ENCODE data around the gene ZBTB6. TPM values are rescaled to one million over a fixed set of nuclear protein-coding genes. Genes with fewer than 3 reads are reported as not detected.
A peak's percentile ranks its signal among the peaks of the same experiment; 100 is the strongest.

ZBTB6 gene
- total and polyA plus RNA-seq, 9 of the 15 experiments (the other 6 are each of a cell fraction or from before 2014, with no cell fraction given) = 1.4 to 7.2 (median 5.3) TPM

DNA sequence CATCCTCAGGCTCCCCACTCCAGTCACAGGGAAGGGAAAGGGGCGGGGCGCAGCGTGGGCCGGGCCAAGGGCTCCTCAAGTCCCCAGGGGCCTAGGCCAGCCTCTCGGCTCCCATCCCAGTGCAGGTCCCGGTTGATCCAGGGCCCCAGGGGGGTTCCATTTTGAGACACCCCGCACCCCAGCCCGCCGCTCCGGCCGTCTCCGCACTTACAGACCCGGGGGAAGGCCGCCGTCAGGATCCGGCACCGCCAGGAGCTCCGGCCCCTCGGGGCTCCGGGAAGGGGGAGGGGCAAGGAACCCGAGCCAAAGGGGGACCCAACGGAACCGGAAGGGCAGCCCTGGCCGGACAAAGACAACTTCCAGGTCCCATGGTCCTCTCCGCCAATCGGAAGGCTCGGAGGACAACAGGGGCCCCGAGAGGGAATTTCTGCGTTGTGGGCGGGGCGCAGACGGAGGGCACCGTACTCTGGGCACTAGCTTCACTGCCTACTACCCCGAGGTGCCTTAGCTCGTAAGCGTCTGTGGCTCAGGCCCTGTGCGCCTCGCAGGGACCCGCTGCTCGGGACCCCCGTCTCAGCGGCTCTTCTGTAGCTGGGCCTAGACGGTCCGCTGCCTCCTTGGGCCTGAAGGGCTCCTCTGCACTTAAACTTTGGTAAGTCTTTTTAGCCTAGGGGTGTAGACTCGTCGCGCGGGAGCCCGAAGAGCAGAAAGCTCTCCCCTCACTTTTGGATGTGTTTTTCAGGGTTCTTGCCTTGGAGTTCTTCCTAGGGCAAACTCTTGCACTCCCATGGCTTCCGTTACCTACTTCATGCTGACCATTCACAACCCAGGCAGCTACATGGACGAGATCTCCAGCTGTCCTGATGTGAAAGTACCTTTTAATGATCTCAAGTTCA is 18.4 kb upstream of the ZBTB6 start, which contains the start of gene ZBTB26 (continued):
- TF ChIP-seq, protein P1, sequence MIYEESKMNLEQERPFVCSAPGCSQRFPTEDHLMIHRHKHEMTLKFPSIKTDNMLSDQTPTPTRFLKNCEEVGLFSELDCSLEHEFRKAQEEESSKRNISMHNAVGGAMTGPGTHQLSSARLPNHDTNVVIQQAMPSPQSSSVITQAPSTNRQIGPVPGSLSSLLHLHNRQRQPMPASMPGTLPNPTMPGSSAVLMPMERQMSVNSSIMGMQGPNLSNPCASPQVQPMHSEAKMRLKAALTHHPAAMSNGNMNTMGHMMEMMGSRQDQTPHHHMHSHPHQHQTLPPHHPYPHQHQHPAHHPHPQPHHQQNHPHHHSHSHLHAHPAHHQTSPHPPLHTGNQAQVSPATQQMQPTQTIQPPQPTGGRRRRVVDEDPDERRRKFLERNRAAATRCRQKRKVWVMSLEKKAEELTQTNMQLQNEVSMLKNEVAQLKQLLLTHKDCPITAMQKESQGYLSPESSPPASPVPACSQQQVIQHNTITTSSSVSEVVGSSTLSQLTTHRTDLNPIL (CRISPR knock-in tag; IDR thresholded peaks at IDR 0.05) = no peak
- TF ChIP-seq ZNF184 (CRISPR knock-in tag; IDR thresholded peaks at IDR 0.05) (no peak), PCBP1 (IDR thresholded peaks at IDR 0.05; ENCODE audit: low read depth, low read length, poor library complexity, severe bottlenecking) (peak; percentile 64), FOXM1 (IDR thresholded peaks at IDR 0.05; ENCODE audit: low read depth) (0 out of 2 replicates have a peak, but pooled peaks have one; percentile 38), FOXM1 (CRISPR knock-in tag; IDR thresholded peaks at IDR 0.05; ENCODE audit: low read depth) (0 out of 2 replicates have a peak, but pooled peaks have one; percentile 55), ETS2 (tag; IDR thresholded peaks at IDR 0.05; ENCODE audit: borderline replicate concordance, poor library complexity, severe bottlenecking) (no peak), ZNF224 (CRISPR knock-in tag; IDR thresholded peaks at IDR 0.05) (no peak), FOXK1 (CRISPR knock-in tag; IDR thresholded peaks at IDR 0.05; ENCODE audit: borderline replicate concordance) (no peak), SETDB1 (IDR thresholded peaks at IDR 0.05; ENCODE audit: low read length) (no peak), SAP30 (IDR thresholded peaks at IDR 0.05; ENCODE audit: borderline replicate concordance, insufficient read depth, low read depth, low read length, poor library complexity, severe bottlenecking) (peak; percentile 33), KAT8 (IDR thresholded peaks at IDR 0.05; ENCODE audit: low read depth) (no peak), HCFC1 (IDR thresholded peaks at IDR 0.05; ENCODE audit: low read depth, low read length) (peak; percentile 74), TCF3 (CRISPR knock-in tag; IDR thresholded peaks at IDR 0.05) (no peak), JUN (IDR thresholded peaks at IDR 0.05; ENCODE audit: borderline replicate concordance, low read depth, low read length) (no peak), JUN (CRISPR knock-in tag; IDR thresholded peaks at IDR 0.05; ENCODE audit: borderline replicate concordance) (no peak), NELFE (IDR thresholded peaks at IDR 0.05; ENCODE audit: insufficient read depth, insufficient read length) (no peak), NR0B1 (IDR thresholded peaks at IDR 0.05; ENCODE audit: partially characterized antibody) (no peak), PHB2 (IDR thresholded peaks at IDR 0.05; ENCODE audit: low read depth) (no peak), ETV5 (CRISPR knock-in tag; IDR thresholded peaks at IDR 0.05; ENCODE audit: low read depth) (peak; percentile 89)
- TF ChIP-seq, protein P2, sequence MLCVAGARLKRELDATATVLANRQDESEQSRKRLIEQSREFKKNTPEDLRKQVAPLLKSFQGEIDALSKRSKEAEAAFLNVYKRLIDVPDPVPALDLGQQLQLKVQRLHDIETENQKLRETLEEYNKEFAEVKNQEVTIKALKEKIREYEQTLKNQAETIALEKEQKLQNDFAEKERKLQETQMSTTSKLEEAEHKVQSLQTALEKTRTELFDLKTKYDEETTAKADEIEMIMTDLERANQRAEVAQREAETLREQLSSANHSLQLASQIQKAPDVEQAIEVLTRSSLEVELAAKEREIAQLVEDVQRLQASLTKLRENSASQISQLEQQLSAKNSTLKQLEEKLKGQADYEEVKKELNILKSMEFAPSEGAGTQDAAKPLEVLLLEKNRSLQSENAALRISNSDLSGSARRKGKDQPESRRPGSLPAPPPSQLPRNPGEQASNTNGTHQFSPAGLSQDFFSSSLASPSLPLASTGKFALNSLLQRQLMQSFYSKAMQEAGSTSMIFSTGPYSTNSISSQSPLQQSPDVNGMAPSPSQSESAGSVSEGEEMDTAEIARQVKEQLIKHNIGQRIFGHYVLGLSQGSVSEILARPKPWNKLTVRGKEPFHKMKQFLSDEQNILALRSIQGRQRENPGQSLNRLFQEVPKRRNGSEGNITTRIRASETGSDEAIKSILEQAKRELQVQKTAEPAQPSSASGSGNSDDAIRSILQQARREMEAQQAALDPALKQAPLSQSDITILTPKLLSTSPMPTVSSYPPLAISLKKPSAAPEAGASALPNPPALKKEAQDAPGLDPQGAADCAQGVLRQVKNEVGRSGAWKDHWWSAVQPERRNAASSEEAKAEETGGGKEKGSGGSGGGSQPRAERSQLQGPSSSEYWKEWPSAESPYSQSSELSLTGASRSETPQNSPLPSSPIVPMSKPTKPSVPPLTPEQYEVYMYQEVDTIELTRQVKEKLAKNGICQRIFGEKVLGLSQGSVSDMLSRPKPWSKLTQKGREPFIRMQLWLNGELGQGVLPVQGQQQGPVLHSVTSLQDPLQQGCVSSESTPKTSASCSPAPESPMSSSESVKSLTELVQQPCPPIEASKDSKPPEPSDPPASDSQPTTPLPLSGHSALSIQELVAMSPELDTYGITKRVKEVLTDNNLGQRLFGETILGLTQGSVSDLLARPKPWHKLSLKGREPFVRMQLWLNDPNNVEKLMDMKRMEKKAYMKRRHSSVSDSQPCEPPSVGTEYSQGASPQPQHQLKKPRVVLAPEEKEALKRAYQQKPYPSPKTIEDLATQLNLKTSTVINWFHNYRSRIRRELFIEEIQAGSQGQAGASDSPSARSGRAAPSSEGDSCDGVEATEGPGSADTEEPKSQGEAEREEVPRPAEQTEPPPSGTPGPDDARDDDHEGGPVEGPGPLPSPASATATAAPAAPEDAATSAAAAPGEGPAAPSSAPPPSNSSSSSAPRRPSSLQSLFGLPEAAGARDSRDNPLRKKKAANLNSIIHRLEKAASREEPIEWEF (CRISPR knock-in tag; IDR thresholded peaks at IDR 0.05) = no peak
